Neural progenitor cell (in vitro differentiated cells): ENCODE measurements around the gene IFNGR2. TPM values are rescaled to one million over a fixed set of nuclear protein-coding genes. Genes with fewer than 3 reads are reported as not detected.
A peak's percentile ranks its signal among the peaks of the same experiment; 100 is the strongest.

Experiments used
- DNase-seq: peaks from one replicate; pipeline ENCODE4 v3.0.0-alpha.2; 2016; ENCODE audit warnings: low spot score
- H2AFZ ChIP-seq: fragments of 200-600 bp; sonication (generic); replicated peaks from 2 replicates; pipeline ENCODE4 v1.6.1; 2016; ENCODE audit warnings: antibody characterized with exemption
- H3F3A ChIP-seq: fragments of 200-600 bp; sonication (generic); 2 replicates; pipeline ENCODE4 v1.6.1; 2016; ENCODE audit warnings: antibody characterized with exemption, low read depth
- H3K27ac ChIP-seq: fragments of 200-600 bp; sonication (generic); 2 replicates; pipeline ENCODE4 v1.5.1; 2016; ENCODE audit warnings: mild to moderate bottlenecking
- H3K27me3 ChIP-seq: fragments of 200-600 bp; sonication (generic); 2 replicates; pipeline ENCODE4 v1.6.1; 2016; ENCODE audit warnings: mild to moderate bottlenecking, moderate library complexity
- H3K36me3 ChIP-seq: fragments of 200-600 bp; sonication (generic); 2 replicates; pipeline ENCODE4 v1.5.1; 2016
- H3K4me1 ChIP-seq: fragments of 200-600 bp; sonication (generic); 2 replicates; pipeline ENCODE4 v1.6.1; 2016; ENCODE audit warnings: mixed run types
- H3K4me2 ChIP-seq: fragments of 200-600 bp; sonication (generic); 2 replicates; pipeline ENCODE4 v1.6.1; 2016
- H3K4me3 ChIP-seq: fragments of 200-600 bp; sonication (generic); 2 replicates; pipeline ENCODE4 v1.5.1; 2016
- H3K79me2 ChIP-seq: fragments of 200-600 bp; sonication (generic); 2 replicates; pipeline ENCODE4 v1.6.1; 2016; ENCODE audit warnings: low read depth
- H3K9ac ChIP-seq: fragments of 200-600 bp; sonication (generic); 2 replicates; pipeline ENCODE4 v1.6.1; 2016
- H3K9me3 ChIP-seq: fragments of 200-600 bp; sonication (generic); 2 replicates; pipeline ENCODE4 v1.5.1; 2016; ENCODE audit warnings: low read depth
- H4K20me1 ChIP-seq: fragments of 200-600 bp; sonication (generic); 2 replicates; pipeline ENCODE4 v1.6.1; 2016; ENCODE audit warnings: low read depth
- H3K27ac Mint-ChIP-seq: 3 replicates; pipeline ENCODE4 v1.8.0; 2021; ENCODE audit warnings: mixed read lengths
- H3K27me3 Mint-ChIP-seq: 2 replicates; pipeline ENCODE4 v1.8.0; 2022; ENCODE audit warnings: low read depth, mild to moderate bottlenecking, inconsistent platforms, moderate library complexity, mixed read lengths; ENCODE audit not compliant: insufficient read depth
- H3K36me3 Mint-ChIP-seq: 3 replicates; pipeline ENCODE4 v1.8.0; 2021; ENCODE audit warnings: mixed read lengths
- H3K4me1 Mint-ChIP-seq: 3 replicates; pipeline ENCODE4 v1.8.0; 2021; ENCODE audit warnings: mixed read lengths
- H3K4me3 Mint-ChIP-seq: 3 replicates; pipeline ENCODE4 v1.8.0; 2021; ENCODE audit warnings: mild to moderate bottlenecking, moderate library complexity, mixed read lengths
- H3K9me3 Mint-ChIP-seq: 3 replicates; pipeline ENCODE4 v1.8.0; 2020; ENCODE audit warnings: mixed read lengths
- EZH2 ChIP-seq: fragments of 200-600 bp; sonication (generic); IDR thresholded peaks from 2 replicates; pipeline ENCODE4 v1.6.1; 2017; ENCODE audit warnings: antibody characterized with exemption, mild to moderate bottlenecking, moderate library complexity
- EZH2phosphoT487 ChIP-seq: fragments of 200-600 bp; sonication (generic); IDR thresholded peaks from 2 replicates; pipeline ENCODE4 v1.6.1; 2017; ENCODE audit warnings: antibody characterized with exemption
- total RNA-seq: library from RNA; depleted of rRNA; stranded (reverse); fragments of >200 nt; gene quantifications from 2 replicates; pipeline ENCODE4 v1.2.3, GENCODE V29; 2015; ENCODE audit warnings: low replicate concordance
- TF ChIP-seq, protein P1 (sequence below): fragments of 200-600 bp; sonication (generic); IDR thresholded peaks from 2 replicates; pipeline ENCODE4 v1.5.1; 2017; ENCODE audit warnings: antibody characterized with exemption, mild to moderate bottlenecking

The IFNGR2 gene, protein sequence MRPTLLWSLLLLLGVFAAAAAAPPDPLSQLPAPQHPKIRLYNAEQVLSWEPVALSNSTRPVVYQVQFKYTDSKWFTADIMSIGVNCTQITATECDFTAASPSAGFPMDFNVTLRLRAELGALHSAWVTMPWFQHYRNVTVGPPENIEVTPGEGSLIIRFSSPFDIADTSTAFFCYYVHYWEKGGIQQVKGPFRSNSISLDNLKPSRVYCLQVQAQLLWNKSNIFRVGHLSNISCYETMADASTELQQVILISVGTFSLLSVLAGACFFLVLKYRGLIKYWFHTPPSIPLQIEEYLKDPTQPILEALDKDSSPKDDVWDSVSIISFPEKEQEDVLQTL
- 50.6 and 61.0 TPM in 2 replicates for total RNA-seq

DNA sequence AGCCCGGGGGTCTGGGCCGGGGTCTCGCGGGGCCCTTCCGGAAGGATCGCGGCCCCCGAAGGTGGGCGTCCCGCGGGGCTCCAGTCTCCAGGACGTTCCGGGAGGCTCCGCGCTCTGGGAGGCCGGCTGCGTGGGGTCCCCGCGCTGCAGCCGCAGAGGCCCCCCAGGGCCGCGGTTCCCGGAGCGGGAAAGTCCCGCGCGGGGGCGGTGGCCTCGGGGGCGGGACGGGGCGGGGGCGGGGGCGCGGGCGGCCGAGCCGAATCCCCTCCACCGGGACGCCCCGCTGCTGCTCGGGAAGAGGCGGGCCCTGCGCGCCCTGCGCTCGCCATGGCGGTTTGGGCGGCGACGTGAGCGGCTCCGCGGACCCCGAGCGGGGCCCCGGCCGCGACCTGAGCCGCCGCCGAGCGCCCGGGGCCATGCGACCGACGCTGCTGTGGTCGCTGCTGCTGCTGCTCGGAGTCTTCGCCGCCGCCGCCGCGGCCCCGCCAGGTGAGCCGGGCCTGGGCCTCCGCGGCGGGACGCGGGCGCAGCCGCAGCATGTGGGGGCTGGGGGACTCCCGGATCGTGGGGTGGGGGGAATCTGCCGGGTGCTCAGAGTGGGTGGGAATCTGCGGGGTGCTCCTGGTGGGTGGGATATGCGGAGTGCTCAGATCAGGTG lies at the start of gene IFNGR2:
IFNGR2 (plus strand) TSS at position 286 of the 658 bp plus-strand sequence; CDS start at position 417, 131 bp downstream.
- H3K9me3 ChIP-seq = no peaks in the 10 kb centered on the region
- Mint-ChIP-seq H3K27me3 (peaks cover 10% of the 10 kb centered on the region), H3K4me1 (peaks cover 8% of the 10 kb centered on the region), H3K27ac (peak within 1 kb of the TSS; percentile 95), H3K9me3 (no peaks in the 10 kb centered on the region), H3K36me3 (peaks cover 4% of the 10 kb centered on the region), H3K4me3 (peak within 1 kb of the TSS; percentile 94)
- no peaks in the 10 kb centered on the region for H3K36me3 ChIP-seq
- peaks cover 49% of the 10 kb centered on the region for H3K79me2 ChIP-seq
- H3K27me3 ChIP-seq = no peaks in the 10 kb centered on the region
- TF ChIP-seq EZH2phosphoT487 = no peak
- TF ChIP-seq, protein P1, sequence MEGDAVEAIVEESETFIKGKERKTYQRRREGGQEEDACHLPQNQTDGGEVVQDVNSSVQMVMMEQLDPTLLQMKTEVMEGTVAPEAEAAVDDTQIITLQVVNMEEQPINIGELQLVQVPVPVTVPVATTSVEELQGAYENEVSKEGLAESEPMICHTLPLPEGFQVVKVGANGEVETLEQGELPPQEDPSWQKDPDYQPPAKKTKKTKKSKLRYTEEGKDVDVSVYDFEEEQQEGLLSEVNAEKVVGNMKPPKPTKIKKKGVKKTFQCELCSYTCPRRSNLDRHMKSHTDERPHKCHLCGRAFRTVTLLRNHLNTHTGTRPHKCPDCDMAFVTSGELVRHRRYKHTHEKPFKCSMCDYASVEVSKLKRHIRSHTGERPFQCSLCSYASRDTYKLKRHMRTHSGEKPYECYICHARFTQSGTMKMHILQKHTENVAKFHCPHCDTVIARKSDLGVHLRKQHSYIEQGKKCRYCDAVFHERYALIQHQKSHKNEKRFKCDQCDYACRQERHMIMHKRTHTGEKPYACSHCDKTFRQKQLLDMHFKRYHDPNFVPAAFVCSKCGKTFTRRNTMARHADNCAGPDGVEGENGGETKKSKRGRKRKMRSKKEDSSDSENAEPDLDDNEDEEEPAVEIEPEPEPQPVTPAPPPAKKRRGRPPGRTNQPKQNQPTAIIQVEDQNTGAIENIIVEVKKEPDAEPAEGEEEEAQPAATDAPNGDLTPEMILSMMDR = no peak
- TF ChIP-seq EZH2 = no peak
- peak; percentile 77 for DNase-seq
- peaks cover 20% of the 10 kb centered on the region for H3F3A ChIP-seq
- H3K27ac ChIP-seq = no peak within 1 kb of the TSS
- H3K4me2 ChIP-seq = peak within 1 kb of the TSS; percentile 83
- peak within 1 kb of the TSS; percentile 80 for H2AFZ ChIP-seq
- H3K9ac ChIP-seq = peak within 1 kb of the TSS; percentile 62
- peaks cover 18% of the 10 kb centered on the region for H4K20me1 ChIP-seq
- H3K4me3 ChIP-seq = peak within 1 kb of the TSS; percentile 82
- H3K4me1 ChIP-seq = no peaks in the 10 kb centered on the region

DNA sequence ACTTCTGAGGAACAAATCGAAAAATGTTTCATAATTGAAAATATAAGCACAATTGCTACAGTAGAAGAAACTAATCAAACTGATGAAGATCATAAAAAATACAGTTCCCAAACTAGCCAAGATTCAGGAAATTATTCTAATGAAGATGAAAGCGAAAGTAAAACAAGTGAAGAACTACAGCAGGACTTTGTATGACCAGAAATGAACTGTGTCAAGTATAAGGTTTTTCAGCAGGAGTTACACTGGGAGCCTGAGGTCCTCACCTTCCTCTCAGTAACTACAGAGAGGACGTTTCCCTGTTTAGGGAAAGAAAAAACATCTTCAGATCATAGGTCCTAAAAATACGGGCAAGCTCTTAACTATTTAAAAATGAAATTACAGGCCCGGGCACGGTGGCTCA lies 47.9 kb upstream of the IFNGR2 start:
- H3F3A ChIP-seq = peaks cover 3% of the 10 kb centered on the region
- H3K4me1 ChIP-seq = no peaks in the 10 kb centered on the region
- no peaks in the 10 kb centered on the region for H3K79me2 ChIP-seq
- no peaks in the 10 kb centered on the region for H3K4me1 Mint-ChIP-seq
- H3K4me3 ChIP-seq = no peak overlapping the region
- no peak overlapping the region for H3K4me3 Mint-ChIP-seq
- H3K36me3 ChIP-seq = peaks cover 3% of the 10 kb centered on the region
- no peak overlapping the region for H3K9ac ChIP-seq
- peaks cover 4% of the 10 kb centered on the region for H3K27me3 Mint-ChIP-seq
- TF ChIP-seq, protein P1 = no peak
- TF ChIP-seq EZH2phosphoT487 (no peak), EZH2 (no peak)
- DNase-seq = no peak
- no peaks in the 10 kb centered on the region for H3K27me3 ChIP-seq
- H3K36me3 Mint-ChIP-seq = peaks cover 15% of the 10 kb centered on the region
- H3K9me3 ChIP-seq = no peaks in the 10 kb centered on the region
- H3K4me2 ChIP-seq = no peak overlapping the region
- H3K27ac Mint-ChIP-seq = no peak overlapping the region
- H3K9me3 Mint-ChIP-seq = no peaks in the 10 kb centered on the region
- no peak overlapping the region for H3K27ac ChIP-seq
- no peaks in the 10 kb centered on the region for H4K20me1 ChIP-seq
- H2AFZ ChIP-seq = no peak overlapping the region

DNA sequence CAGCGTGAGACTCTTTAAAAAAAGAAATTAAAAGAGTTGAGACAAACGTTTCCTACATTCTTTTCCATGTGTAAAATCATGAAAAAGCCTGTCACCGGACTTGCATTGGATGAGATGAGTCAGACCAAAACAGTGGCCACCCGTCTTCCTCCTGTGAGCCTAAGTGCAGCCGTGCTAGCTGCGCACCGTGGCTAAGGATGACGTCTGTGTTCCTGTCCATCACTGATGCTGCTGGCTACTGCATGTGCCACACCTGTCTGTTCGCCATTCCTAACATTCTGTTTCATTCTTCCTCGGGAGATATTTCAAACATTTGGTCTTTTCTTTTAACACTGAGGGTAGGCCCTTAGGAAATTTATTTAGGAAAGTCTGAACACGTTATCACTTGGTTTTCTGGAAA lies 47.2 kb upstream of the IFNGR2 start:
- Histone ChIP-seq H3K4me1 (no peaks in the 10 kb centered on the region), H4K20me1 (no peaks in the 10 kb centered on the region), H3K36me3 (peaks cover 3% of the 10 kb centered on the region), H3K4me2 (no peak overlapping the region), H3F3A (peaks cover 6% of the 10 kb centered on the region), H3K79me2 (no peaks in the 10 kb centered on the region), H3K27ac (no peak overlapping the region), H3K4me3 (no peak overlapping the region), H3K9me3 (no peaks in the 10 kb centered on the region), H3K27me3 (no peaks in the 10 kb centered on the region), H3K9ac (no peak overlapping the region), H2AFZ (no peak overlapping the region)
- peaks cover 4% of the 10 kb centered on the region for H3K27me3 Mint-ChIP-seq
- no peak for DNase-seq
- H3K9me3 Mint-ChIP-seq = no peaks in the 10 kb centered on the region
- TF ChIP-seq EZH2phosphoT487 (no peak), EZH2 (no peak)
- TF ChIP-seq, protein P1 = no peak
- no peak overlapping the region for H3K4me3 Mint-ChIP-seq
- peaks cover under 1% of the 10 kb centered on the region for H3K4me1 Mint-ChIP-seq
- H3K36me3 Mint-ChIP-seq = peaks cover 15% of the 10 kb centered on the region
- H3K27ac Mint-ChIP-seq = no peak overlapping the region
